ENCODE data around the gene KCNAB3.

- TF ChIP-seq CTCF (conservative IDR thresholded peaks at IDR 0.05 in 1 of 2, IDR thresholded peaks at IDR 0.05 in 1 of 2; ENCODE audit: low read depth in 1 of 2, low read length in 2 of 2) (no peak), EZH2 (IDR thresholded peaks at IDR 0.05; ENCODE audit: low read length, missing control alignments) (no peak)
Measured at GRCh38 chr17:7915611-7916384, 13.9 kb downstream of the KCNAB3 start, which contains the start of gene RNF227.
